Activated T-helper 17 cell treated with anti-CD3 and anti-CD28 coated beads, Interleukin-2, amount 50 U/mL, for 72 hours (primary cell): ENCODE data around the gene CENPF. TPM values are rescaled to one million over a fixed set of nuclear protein-coding genes. Genes with fewer than 3 reads are reported as not detected.
"Not testable (repeated sequence)": the region's sequence is repeated elsewhere in the genome, so short reads cannot be mapped to it uniquely, and the experiment has no call there.

Experiments used
- ATAC-seq: fragments of 150-1000 bp; cut with Tn5 transposase; replicated peaks from 2 replicates; pipeline ENCODE4 v1.10.0; 2021; ENCODE audit warnings: mild to moderate bottlenecking, moderate library complexity
- H3K27ac Mint-ChIP-seq: one replicate; pipeline ENCODE4 v1.8.0; 2022; ENCODE audit warnings: mixed read lengths
- H3K27me3 Mint-ChIP-seq: one replicate; pipeline ENCODE4 v1.8.0; 2022; ENCODE audit warnings: mixed read lengths
- H3K36me3 Mint-ChIP-seq: one replicate; pipeline ENCODE4 v1.8.0; 2022; ENCODE audit warnings: low read depth, mild to moderate bottlenecking, mixed read lengths
- H3K4me1 Mint-ChIP-seq: one replicate; pipeline ENCODE4 v1.8.0; 2022; ENCODE audit warnings: mixed read lengths
- H3K4me3 Mint-ChIP-seq: one replicate; pipeline ENCODE4 v1.8.0; 2022; ENCODE audit warnings: mild to moderate bottlenecking, mixed read lengths
- H3K9me3 Mint-ChIP-seq: one replicate; pipeline ENCODE4 v1.8.0; 2022; ENCODE audit warnings: mixed read lengths
- total RNA-seq, 2 donors: library from RNA; stranded (reverse); gene quantifications; one replicate each; pipeline ENCODE4 v1.2.3, GENCODE V29; 2022

The CENPF gene
- total RNA-seq, 2 donors from 2014 or later, result 69.7 to 79.4 TPM

DNA sequence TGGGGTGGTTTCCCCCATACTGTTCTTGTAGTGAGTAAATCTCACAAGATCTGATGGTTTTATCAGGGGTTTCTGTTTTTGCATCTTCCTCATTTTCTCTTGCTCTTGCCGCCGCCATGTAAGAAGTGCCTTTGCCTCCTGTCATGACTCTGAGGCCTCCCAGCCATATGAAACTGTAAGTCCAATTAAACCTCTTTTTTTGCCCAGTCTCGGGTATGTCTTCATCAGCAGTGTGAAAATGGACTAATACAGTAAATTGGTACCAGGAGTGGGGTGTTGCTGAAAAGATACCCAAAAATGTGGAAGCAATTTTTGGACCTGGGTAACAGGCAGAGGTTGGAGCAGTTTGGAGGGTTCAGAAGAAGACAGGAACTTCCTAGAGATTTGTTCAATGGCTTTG is 26.9 kb upstream of the CENPF start:
- not testable (repeated sequence) for H3K27me3 Mint-ChIP-seq, H3K27ac Mint-ChIP-seq, H3K9me3 Mint-ChIP-seq, H3K4me3 Mint-ChIP-seq, ATAC-seq, H3K36me3 Mint-ChIP-seq, H3K4me1 Mint-ChIP-seq

DNA sequence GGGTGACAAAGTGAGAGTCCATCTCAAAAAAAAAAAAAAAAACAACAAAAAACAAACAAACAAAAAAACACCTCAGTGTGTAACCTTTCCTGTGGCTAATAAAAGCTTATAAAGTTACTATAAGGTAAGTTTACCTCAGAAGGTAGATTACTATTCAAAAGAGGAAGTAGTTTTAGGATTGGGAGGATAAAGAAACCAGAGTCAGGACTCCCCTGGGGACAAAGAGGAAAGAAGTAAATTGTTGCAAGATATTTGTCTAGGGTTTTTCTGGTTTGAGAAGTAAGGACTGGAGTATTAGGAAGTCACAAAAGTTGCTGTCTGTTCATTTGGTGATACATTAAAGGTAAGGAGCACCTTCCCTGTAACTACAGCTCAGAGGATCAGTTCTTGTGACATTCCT is 23.8 kb upstream of the CENPF start:
- H3K4me1 Mint-ChIP-seq, result no peaks in the 10 kb centered on the region
- no peak overlapping the region for H3K4me3 Mint-ChIP-seq
- ATAC-seq, result no peak
- H3K9me3 Mint-ChIP-seq, result peaks cover 9% of the 10 kb centered on the region
- no peak overlapping the region for H3K27ac Mint-ChIP-seq
- H3K27me3 Mint-ChIP-seq, result peaks cover 12% of the 10 kb centered on the region
- no peaks in the 10 kb centered on the region for H3K36me3 Mint-ChIP-seq

DNA sequence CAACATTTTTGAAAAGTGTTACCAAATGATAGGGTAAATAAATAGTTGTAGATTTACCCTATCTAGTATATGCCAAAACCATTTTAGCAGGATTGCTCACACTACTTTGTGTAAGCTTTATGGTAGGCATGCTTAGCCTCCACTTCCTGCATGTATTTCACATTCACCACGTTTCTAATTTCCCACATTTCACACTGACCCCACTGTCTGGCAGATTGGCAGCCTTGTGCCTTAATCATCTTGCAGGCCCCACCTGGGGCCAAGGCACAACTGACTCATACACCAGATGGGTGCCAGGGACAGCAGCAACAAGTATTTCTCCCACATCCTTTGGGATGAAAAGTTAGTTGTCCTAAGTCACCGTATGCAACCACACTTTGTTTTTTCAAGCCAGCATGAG is 21.2 kb upstream of the CENPF start:
- no peaks in the 10 kb centered on the region for H3K36me3 Mint-ChIP-seq
- H3K4me1 Mint-ChIP-seq, result no peaks in the 10 kb centered on the region
- peaks cover 15% of the 10 kb centered on the region for H3K27me3 Mint-ChIP-seq

DNA sequence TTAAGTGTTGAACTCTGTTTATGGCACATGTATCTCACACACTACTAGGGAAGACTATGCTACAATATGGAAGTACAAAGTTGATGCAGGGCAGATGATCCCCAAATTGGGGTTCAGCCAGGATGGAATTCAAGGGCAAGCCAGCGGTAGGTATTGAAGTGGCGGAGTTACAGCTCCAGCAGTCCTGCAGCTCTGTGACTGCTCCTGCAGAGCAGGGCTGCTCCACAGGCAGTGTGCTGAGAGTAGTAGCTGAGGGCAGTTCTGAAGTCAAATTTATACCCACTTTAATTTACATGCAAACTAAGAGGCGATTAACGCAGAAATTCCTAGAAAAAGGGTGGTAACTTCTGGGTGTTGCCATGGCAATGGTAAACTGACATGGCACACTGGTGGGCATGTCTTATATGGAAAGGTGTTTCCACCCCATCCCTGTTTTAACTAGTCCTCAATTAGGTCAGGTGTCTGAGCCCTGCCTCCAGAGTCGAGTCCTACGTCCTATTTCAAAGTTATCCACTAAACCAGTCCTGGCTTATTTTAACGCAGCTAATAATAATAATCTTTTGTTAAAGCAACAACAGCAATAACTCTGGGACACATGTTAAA is 20.6 kb upstream of the CENPF start:
- Mint-ChIP-seq H3K9me3 (no peaks in the 10 kb centered on the region), H3K36me3 (no peaks in the 10 kb centered on the region), H3K4me1 (no peaks in the 10 kb centered on the region), H3K27ac (no peak overlapping the region), H3K4me3 (no peak overlapping the region), H3K27me3 (peaks cover 15% of the 10 kb centered on the region)
- no peak for ATAC-seq

More for the DNA sequence above, 21.2 kb upstream of the CENPF start:
- peaks cover under 1% of the 10 kb centered on the region for H3K9me3 Mint-ChIP-seq
- ATAC-seq, result no peak
- H3K27ac Mint-ChIP-seq, result no peak overlapping the region
- no peak overlapping the region for H3K4me3 Mint-ChIP-seq

DNA sequence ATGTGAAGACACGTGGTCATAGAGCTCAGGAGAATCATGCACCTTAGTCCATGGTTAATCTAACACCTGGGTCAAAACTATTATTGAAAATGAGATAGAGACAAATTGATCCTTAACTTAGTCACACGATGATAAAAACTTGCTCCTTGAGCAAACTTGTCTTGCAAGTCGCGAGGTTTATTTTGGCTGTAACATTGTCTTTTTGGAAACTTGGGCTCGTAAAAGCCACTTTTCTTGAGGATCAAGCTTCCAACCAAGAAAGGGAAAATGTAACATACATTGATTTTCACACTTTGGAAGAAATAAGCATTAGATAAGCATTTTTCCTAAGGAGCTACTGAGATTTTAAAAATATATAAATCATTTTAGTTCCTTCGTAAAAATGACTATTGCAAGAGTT is 19.9 kb upstream of the CENPF start:
- Mint-ChIP-seq H3K4me1 (no peaks in the 10 kb centered on the region), H3K27ac (no peak overlapping the region), H3K36me3 (no peaks in the 10 kb centered on the region), H3K4me3 (no peak overlapping the region), H3K9me3 (no peaks in the 10 kb centered on the region), H3K27me3 (peaks cover 14% of the 10 kb centered on the region)
- no peak for ATAC-seq

DNA sequence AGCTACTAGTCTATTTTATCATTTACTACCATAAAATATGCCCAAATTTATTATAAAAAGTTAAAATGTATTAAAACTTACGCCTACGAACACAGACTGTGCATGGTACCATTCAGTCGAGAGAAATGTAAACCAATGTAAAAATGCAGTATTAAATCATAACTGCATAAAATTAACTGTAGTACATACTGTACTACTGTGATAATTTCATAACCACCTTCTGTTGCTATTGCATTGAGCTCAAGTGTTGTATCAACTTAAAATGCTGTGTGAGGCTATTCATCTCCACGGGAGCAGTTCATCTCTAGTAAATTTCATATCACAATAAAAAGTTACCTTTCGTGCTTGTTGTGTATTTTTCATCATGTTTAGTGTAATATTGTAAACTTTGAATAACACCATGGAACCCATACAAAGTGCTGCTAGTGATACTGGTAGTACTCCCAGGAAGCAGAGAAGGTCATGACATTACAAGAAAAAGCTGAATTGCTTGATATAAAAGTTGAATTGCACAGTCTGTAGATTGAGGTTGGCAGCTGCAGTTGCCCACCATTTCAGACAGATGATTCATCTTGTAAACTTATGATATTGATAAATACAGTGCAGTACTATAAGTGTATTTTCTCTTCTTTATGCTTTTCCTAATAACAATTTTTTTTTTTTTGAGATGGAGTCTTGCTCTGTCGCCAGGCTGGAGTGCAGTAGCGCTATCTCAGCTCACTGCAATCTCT is 19.0 kb upstream of the CENPF start:
- H3K27ac Mint-ChIP-seq, result no peak overlapping the region
- no peak overlapping the region for H3K4me3 Mint-ChIP-seq
- no peaks in the 10 kb centered on the region for H3K36me3 Mint-ChIP-seq
- ATAC-seq, result no peak
- peaks cover 13% of the 10 kb centered on the region for H3K27me3 Mint-ChIP-seq
- H3K4me1 Mint-ChIP-seq, result no peaks in the 10 kb centered on the region
- H3K9me3 Mint-ChIP-seq, result no peaks in the 10 kb centered on the region

DNA sequence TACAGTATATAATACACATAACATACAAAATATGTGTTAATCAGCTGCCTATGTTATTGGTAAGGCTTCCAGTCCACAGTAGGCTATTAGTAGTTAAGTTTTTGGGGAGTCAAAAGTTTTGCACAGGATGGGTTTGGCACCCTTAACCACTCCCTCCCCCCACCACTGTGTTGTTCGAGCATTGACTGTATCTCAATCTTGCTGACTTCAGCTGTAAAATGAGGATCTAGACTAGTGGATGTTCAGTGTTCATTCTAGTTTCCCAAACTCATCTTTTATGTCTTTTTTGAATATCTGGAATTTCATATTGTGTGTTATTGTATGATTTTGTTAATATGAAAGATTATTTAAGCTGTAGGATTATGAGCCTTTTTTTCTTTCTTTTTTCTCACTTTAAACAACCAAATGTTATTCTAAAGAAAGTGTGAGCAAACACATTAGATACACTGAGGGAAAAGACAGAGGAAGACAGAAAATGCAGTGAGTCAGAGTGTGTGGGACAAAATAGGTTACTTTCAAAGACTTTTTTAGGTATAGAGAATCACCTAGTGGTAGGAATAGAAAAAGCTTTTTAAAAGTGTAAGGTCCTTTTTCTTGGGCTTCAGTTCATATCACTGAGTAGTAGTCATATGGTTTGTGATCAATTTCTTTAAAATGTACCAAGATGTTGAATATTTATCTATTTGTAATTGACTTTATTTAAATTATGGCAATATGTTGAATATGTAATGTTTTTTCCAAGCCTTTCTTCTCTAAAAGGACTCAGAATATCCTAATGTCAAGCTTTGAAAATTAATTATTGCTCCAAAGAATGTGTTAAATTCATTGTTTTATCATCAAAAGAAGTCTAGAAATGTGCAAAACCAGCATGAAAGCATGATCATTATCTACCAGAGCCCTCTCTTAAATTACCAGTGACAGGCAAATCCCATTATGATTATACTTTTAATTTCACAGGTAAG is 17.9 kb upstream of the CENPF start:
- Mint-ChIP-seq H3K36me3 (no peaks in the 10 kb centered on the region), H3K27me3 (peaks cover 17% of the 10 kb centered on the region), H3K4me3 (no peak overlapping the region), H3K27ac (no peak overlapping the region), H3K9me3 (no peaks in the 10 kb centered on the region), H3K4me1 (no peaks in the 10 kb centered on the region)
- peak; percentile 83 for ATAC-seq

DNA sequence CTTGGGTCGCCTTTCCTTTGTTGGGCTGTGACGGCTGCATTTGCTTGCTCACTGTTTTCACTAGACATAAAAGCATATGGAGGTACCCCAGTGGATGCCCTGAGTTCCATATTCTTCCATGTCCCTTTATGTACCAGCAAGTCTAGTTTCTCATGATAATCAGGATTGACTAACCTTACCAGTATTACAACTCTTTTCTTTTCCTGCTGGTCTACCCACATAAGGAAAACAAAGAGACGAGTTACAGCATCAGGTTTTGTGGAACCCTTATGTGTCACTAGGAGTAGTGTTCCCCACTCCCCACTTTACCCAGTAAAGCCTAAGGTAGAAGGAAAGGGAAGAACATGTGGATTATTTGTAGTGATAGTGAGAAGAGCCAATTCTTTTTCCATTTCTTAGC is 16.4 kb upstream of the CENPF start:
- Mint-ChIP-seq H3K27ac (no peak overlapping the region), H3K36me3 (no peaks in the 10 kb centered on the region), H3K27me3 (peaks cover 22% of the 10 kb centered on the region), H3K4me3 (no peak overlapping the region), H3K9me3 (no peaks in the 10 kb centered on the region), H3K4me1 (no peaks in the 10 kb centered on the region)
- no peak for ATAC-seq

DNA sequence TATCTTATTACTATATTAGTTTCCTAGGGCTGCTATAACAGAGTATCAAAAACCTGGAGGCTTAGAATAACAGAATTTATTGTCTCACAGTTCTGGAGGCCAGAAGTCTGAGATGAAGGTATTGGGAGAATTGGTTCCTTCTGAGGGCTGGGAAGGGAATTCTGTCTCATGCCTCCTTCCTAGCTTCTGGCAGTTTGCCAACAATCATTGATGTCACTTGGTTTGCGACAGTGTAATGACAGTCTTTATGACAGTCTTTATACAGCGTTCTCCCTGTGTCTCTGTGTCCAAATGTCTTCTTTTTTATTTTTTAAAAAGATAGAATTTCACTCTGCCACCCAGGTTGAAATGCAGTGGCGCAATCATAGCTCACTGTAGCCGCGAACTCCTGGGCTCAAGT is 15.8 kb upstream of the CENPF start:
- H3K36me3 Mint-ChIP-seq, result no peaks in the 10 kb centered on the region
- ATAC-seq, result no peak
- H3K9me3 Mint-ChIP-seq, result no peaks in the 10 kb centered on the region
- no peak overlapping the region for H3K27ac Mint-ChIP-seq
- no peak overlapping the region for H3K4me3 Mint-ChIP-seq
- no peaks in the 10 kb centered on the region for H3K4me1 Mint-ChIP-seq
- H3K27me3 Mint-ChIP-seq, result peaks cover 18% of the 10 kb centered on the region

DNA sequence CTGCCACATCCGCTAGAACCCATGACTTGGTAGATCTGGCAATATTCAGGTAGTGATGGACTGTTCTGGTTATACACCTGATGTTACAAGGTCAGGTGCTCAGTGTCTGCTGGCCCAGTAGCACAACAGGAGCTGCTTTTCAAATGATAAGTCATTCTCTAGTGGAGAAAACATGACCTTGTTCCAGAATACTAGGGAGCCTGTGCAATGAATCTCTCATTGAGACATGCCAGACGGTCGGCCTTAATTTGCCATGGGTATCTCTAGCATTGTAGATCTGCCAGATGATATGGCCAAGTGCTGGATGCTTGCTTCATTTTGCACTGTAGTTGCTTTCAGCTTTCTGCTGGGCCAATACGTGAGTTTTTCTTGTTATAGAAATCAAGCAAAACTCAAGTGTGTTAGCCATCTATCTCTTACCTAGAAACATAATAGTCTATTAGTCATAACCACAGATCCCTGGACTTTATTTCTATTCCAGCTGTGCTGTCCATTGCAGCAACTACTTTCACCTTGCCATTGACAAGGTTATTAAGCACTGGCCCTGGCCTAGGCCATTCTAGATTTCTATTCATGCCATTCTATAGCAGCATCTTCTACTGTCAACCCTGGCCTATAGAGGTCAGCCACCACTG is 13.9 kb upstream of the CENPF start:
- Mint-ChIP-seq H3K4me3 (no peak overlapping the region), H3K36me3 (no peaks in the 10 kb centered on the region), H3K4me1 (no peaks in the 10 kb centered on the region), H3K27me3 (peaks cover 13% of the 10 kb centered on the region), H3K9me3 (no peaks in the 10 kb centered on the region), H3K27ac (no peak overlapping the region)
- no peak for ATAC-seq

DNA sequence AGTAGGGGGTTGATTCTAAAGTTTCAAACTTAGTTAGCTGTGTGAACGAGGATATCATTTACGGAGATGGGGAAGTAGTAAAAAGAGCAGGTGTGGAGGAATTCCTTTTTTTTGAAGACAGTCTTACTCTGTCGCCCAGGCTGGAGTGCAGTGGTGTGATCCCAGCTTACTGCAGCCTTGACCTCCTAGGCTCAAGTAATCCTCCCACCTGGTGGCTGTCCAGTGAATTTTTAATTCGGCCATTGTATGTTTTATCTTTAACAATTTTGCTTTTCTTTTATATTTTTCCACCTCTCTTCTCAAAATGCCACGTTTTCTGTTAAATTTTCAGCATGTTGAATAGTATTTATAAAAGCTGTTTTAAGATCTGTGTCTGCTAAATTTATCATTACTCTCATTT is 12.3 kb upstream of the CENPF start:
- no peak overlapping the region for H3K4me3 Mint-ChIP-seq
- no peak overlapping the region for H3K27ac Mint-ChIP-seq

DNA sequence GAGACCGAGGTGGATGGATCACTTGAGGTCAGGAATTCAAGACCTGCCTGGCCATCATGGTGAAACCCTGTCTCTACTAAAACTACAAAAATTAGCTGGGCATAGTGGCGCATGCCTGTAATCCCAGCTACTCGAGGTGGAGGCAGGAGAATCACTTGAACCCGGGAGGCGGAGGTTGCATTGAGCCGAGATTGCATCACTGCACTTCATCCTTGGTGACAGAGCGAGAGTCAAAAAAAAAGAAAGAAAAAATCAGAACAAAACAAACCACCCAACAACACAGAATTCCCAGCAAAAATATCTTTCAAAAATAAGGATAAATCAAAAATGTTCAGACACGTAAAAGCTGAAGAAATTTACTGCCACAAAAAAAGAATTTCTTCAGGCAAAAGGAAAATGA is 11.1 kb upstream of the CENPF start:
- not testable (repeated sequence) for H3K4me3 Mint-ChIP-seq, H3K36me3 Mint-ChIP-seq, H3K4me1 Mint-ChIP-seq, H3K27me3 Mint-ChIP-seq, H3K27ac Mint-ChIP-seq, ATAC-seq, H3K9me3 Mint-ChIP-seq

More for the DNA sequence above, 12.3 kb upstream of the CENPF start:
- H3K36me3 Mint-ChIP-seq, result no peaks in the 10 kb centered on the region
- no peak for ATAC-seq
- no peaks in the 10 kb centered on the region for H3K4me1 Mint-ChIP-seq
- no peaks in the 10 kb centered on the region for H3K9me3 Mint-ChIP-seq
- peaks cover 12% of the 10 kb centered on the region for H3K27me3 Mint-ChIP-seq

DNA sequence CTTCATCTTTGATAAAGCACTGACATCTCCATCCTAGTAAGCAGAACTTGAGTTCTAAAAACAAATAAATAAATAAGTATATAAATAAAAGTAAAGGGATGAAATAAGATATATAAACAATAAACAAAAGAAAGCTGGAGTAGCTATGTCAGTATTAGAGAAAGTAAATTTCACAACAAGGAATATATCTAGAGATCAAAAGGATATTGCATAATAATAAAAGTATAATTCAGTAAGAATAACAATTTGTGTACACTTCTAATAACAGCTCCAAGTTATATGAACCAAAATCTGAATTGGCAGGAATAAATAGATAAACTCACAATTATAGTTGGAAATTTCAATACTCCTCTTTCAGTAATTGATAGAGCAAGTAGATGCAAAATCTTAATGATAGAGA is 9.8 kb upstream of the CENPF start:
- peaks cover 9% of the 10 kb centered on the region for H3K27me3 Mint-ChIP-seq
- no peak for ATAC-seq
- H3K4me3 Mint-ChIP-seq, result no peak overlapping the region
- H3K36me3 Mint-ChIP-seq, result no peaks in the 10 kb centered on the region
- H3K9me3 Mint-ChIP-seq, result no peaks in the 10 kb centered on the region
- no peak overlapping the region for H3K27ac Mint-ChIP-seq
- no peaks in the 10 kb centered on the region for H3K4me1 Mint-ChIP-seq

DNA sequence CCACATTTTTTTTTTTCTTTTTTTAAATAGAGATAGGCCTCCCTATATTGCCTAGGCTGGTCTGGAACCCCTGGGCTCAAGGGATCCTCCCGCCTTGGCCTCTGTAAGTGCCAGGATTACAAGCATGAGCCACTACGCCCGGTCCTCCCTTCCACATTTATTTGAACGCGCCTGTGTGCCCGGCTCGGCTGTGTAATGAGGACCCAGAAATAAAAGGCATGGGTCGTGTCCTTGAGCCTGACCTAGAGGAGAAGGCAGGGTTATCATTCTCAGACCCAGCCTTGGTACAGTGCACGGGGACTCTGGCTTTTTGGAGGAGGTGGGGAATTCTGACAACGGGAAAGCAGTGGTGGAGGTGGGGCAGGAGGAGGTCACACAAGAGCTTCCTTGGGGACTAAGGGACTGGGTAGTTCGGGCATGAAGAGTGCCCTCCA is 841 bp downstream of the CENPF start:
- Mint-ChIP-seq H3K9me3 (no peaks in the 10 kb centered on the region), H3K4me1 (peaks cover 7% of the 10 kb centered on the region), H3K4me3 (peak overlapping the region; percentile 74), H3K27ac (peak overlapping the region; percentile 62), H3K36me3 (peaks cover 5% of the 10 kb centered on the region), H3K27me3 (no peaks in the 10 kb centered on the region)
- ATAC-seq, result no peak
